MM.1S (cell line): ENCODE results near the gene KLK8.

ENCODE experiments used
- DNase-seq: peaks from one replicate; pipeline ENCODE4 v3.0.0-alpha.2; 2015
- H2AFZ ChIP-seq: fragments of 300-600 bp; sonication (generic); 2 replicates; pipeline ENCODE4 v1.6.0; 2016; ENCODE audit warnings: antibody characterized with exemption, low read length
- H3F3A ChIP-seq: fragments of 300-600 bp; sonication (generic); 2 replicates; pipeline ENCODE4 v1.6.1; 2016; ENCODE audit warnings: mild to moderate bottlenecking, antibody characterized with exemption, low read length, moderate library complexity, mixed read lengths; ENCODE audit not compliant: insufficient read depth
- H3K27ac ChIP-seq: fragments of 300-600 bp; sonication (generic); 2 replicates; pipeline ENCODE4 v1.5.1; 2016; ENCODE audit warnings: mild to moderate bottlenecking, low read length
- H3K27me3 ChIP-seq: fragments of 300-600 bp; sonication (generic); replicated peaks from 2 replicates; pipeline ENCODE4 v1.6.0; 2016; ENCODE audit warnings: low read length; ENCODE audit not compliant: insufficient read depth
- H3K36me3 ChIP-seq: fragments of 300-600 bp; sonication (generic); replicated peaks from 2 replicates; pipeline ENCODE4 v1.6.1; 2016; ENCODE audit warnings: mild to moderate bottlenecking, low read length, mixed read lengths; ENCODE audit not compliant: insufficient read depth
- H3K4me1 ChIP-seq: fragments of 300-600 bp; sonication (generic); 2 replicates; pipeline ENCODE4 v1.6.1; 2016; ENCODE audit warnings: low read length, mixed read lengths
- H3K4me2 ChIP-seq: fragments of 300-600 bp; sonication (generic); 2 replicates; pipeline ENCODE4 v1.6.0; 2016; ENCODE audit warnings: low read depth, low read length
- H3K4me3 ChIP-seq: fragments of 300-600 bp; sonication (generic); 2 replicates; pipeline ENCODE4 v1.5.1; 2016; ENCODE audit warnings: low read length, mixed read lengths
- H3K79me2 ChIP-seq: fragments of 300-600 bp; sonication (generic); 2 replicates; pipeline ENCODE4 v1.6.1; 2016; ENCODE audit warnings: mixed run types, low read length, mixed read lengths
- H3K9ac ChIP-seq: fragments of 300-600 bp; sonication (generic); 2 replicates; pipeline ENCODE4 v1.6.1; 2016; ENCODE audit warnings: low read length, mixed read lengths
- H3K9me2 ChIP-seq: fragments of 300-600 bp; sonication (generic); replicated peaks from 2 replicates; pipeline ENCODE4 v1.6.1; 2016; ENCODE audit warnings: mild to moderate bottlenecking, low read length, mixed read lengths; ENCODE audit not compliant: insufficient read depth
- H3K9me3 ChIP-seq: fragments of 300-600 bp; sonication (generic); replicated peaks from 2 replicates; pipeline ENCODE4 v1.6.1; 2016; ENCODE audit warnings: mild to moderate bottlenecking, low read length, mixed read lengths; ENCODE audit not compliant: insufficient read depth
- H4K20me1 ChIP-seq: fragments of 300-600 bp; sonication (generic); 2 replicates; pipeline ENCODE4 v1.6.1; 2016; ENCODE audit warnings: mild to moderate bottlenecking, low read length, moderate library complexity, mixed read lengths; ENCODE audit not compliant: insufficient read depth
- EZH2 ChIP-seq: fragments of 300-600 bp; sonication (generic); optimal IDR thresholded peaks from 2 replicates; pipeline ENCODE3; 2017; ENCODE audit warnings: low read depth, mild to moderate bottlenecking, antibody characterized with exemption, low read length, mixed read lengths
- EZH2phosphoT487 ChIP-seq: fragments of 300-600 bp; sonication (generic); IDR thresholded peaks from 2 replicates; pipeline ENCODE4 v1.6.1; 2018; ENCODE audit warnings: antibody characterized with exemption, low read length
- TF ChIP-seq, protein P1 (sequence below): fragments of 300-600 bp; sonication (generic); IDR thresholded peaks from 2 replicates; pipeline ENCODE4 v1.5.1; 2016; ENCODE audit warnings: antibody characterized with exemption, low read length, mixed read lengths

KLK8 gene

DNA sequence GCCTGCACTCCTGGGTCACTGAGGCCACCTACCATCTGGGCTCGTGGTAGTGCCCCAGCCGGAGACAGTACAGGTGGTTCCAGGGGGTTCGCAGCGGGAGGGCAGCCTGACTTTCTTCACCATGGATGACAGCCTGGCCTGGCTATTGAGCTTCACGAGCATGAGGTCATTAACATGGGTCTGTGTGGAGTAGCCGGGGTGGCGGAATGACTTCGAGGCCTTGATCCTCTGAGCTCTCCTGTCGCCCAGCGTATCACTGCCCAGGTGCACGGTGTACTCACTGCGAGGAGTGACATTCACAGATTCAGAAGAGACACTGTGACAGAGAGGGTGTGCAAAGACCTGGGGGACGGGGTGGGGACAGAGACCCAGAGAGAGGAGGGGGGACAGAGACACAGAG is 21.2 kb downstream of the KLK8 start:
- no peaks in the 10 kb centered on the region for H3K9me3 ChIP-seq
- TF ChIP-seq, protein P1, sequence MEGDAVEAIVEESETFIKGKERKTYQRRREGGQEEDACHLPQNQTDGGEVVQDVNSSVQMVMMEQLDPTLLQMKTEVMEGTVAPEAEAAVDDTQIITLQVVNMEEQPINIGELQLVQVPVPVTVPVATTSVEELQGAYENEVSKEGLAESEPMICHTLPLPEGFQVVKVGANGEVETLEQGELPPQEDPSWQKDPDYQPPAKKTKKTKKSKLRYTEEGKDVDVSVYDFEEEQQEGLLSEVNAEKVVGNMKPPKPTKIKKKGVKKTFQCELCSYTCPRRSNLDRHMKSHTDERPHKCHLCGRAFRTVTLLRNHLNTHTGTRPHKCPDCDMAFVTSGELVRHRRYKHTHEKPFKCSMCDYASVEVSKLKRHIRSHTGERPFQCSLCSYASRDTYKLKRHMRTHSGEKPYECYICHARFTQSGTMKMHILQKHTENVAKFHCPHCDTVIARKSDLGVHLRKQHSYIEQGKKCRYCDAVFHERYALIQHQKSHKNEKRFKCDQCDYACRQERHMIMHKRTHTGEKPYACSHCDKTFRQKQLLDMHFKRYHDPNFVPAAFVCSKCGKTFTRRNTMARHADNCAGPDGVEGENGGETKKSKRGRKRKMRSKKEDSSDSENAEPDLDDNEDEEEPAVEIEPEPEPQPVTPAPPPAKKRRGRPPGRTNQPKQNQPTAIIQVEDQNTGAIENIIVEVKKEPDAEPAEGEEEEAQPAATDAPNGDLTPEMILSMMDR: no peak
- TF ChIP-seq EZH2phosphoT487 (no peak), EZH2 (no peak)
- H3K79me2 ChIP-seq: no peaks in the 10 kb centered on the region
- no peaks in the 10 kb centered on the region for H3K36me3 ChIP-seq
- no peak for DNase-seq
- H3K4me3 ChIP-seq: no peak overlapping the region
- H2AFZ ChIP-seq: no peak overlapping the region
- H3K9ac ChIP-seq: no peak overlapping the region
- H3K4me1 ChIP-seq: no peaks in the 10 kb centered on the region
- no peaks in the 10 kb centered on the region for H4K20me1 ChIP-seq
- no peaks in the 10 kb centered on the region for H3K9me2 ChIP-seq
- no peaks in the 10 kb centered on the region; the same call in 1 of the 2 replicates for H3K27me3 ChIP-seq
- H3K4me2 ChIP-seq: no peak overlapping the region
- H3K27ac ChIP-seq: no peak overlapping the region
- H3F3A ChIP-seq: no peaks in the 10 kb centered on the region

DNA sequence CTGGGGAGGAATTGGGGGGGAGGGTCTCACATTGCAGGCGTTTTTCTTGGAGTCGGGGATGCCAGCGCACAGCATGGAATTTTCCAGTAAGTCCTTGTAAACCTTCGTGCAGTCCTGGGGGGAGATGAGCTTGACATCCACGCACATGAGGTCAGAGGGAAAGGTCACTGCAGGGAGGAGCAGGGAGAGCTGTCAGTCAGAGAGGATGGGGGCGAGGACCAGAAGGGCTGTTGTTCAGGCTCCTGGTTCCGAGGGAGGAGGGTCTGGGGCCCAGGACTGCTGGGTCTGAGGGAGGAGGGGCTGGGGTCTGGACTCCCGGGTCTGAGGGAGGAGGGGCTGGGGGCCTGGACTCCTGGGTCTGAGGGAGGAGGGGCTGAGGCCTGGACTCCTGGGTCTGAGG is 21.6 kb downstream of the KLK8 start:
- Histone ChIP-seq H3K27me3 (no peaks in the 10 kb centered on the region), H3K9me2 (no peaks in the 10 kb centered on the region), H3K27ac (no peak overlapping the region), H3K4me1 (no peaks in the 10 kb centered on the region), H3K4me3 (no peak overlapping the region), H2AFZ (no peak overlapping the region), H3K9ac (no peak overlapping the region), H3K79me2 (no peaks in the 10 kb centered on the region), H3K9me3 (no peaks in the 10 kb centered on the region), H3K4me2 (no peak overlapping the region), H3K36me3 (no peaks in the 10 kb centered on the region), H3F3A (no peaks in the 10 kb centered on the region), H4K20me1 (no peaks in the 10 kb centered on the region)
- no peak for TF ChIP-seq EZH2phosphoT487
- no peak for TF ChIP-seq EZH2
- TF ChIP-seq, protein P1: no peak
- DNase-seq: no peak

DNA sequence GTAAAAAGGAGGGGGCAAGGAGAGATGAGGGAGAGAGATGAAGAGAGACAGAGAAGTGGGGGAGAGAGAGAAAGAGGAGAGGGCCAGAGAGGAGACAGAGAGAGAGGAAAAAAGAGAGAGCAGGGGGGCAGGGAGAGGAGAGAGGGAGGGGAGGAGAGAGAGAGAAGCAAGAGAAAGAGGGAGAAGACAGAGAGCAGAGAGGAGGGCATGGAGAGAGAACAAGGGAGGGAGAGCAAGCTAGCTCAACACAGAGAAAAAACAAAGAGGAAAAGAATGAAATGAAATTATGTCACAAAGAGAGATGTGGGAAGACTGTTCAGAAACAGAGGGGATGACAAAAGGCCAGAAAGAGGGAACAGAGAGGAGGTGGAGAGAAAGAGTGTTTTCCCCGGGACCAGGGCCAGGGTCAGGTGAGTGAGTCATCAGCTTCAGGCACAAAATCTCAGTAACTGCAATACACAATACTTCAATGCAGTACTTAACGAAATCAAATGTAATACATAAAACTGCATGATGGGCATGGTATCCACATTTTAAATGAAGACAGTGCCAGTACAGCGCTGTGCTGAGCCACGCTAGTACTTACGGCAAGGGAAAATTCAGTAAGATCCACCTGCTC is 22.5 kb downstream of the KLK8 start:
- Histone ChIP-seq H3K27me3 (no peaks in the 10 kb centered on the region), H3K4me1 (no peaks in the 10 kb centered on the region), H3K4me2 (no peak overlapping the region), H3K4me3 (no peak overlapping the region), H3K27ac (no peak overlapping the region), H3K9me2 (no peaks in the 10 kb centered on the region), H2AFZ (no peak overlapping the region), H3K9me3 (no peaks in the 10 kb centered on the region), H3K9ac (no peak overlapping the region), H3F3A (no peaks in the 10 kb centered on the region), H4K20me1 (no peaks in the 10 kb centered on the region), H3K36me3 (no peaks in the 10 kb centered on the region), H3K79me2 (no peaks in the 10 kb centered on the region)
- TF ChIP-seq EZH2phosphoT487 (no peak), EZH2 (no peak)
- TF ChIP-seq, protein P1: no peak
- DNase-seq: no peak
